ENCODE results near the gene PLEKHH1. TPM values are rescaled to one million over a fixed set of nuclear protein-coding genes. Genes with fewer than 3 reads are reported as not detected.

The PLEKHH1 gene
- total RNA-seq, 1 experiment from 2014 or later: 27.6 TPM

DNA sequence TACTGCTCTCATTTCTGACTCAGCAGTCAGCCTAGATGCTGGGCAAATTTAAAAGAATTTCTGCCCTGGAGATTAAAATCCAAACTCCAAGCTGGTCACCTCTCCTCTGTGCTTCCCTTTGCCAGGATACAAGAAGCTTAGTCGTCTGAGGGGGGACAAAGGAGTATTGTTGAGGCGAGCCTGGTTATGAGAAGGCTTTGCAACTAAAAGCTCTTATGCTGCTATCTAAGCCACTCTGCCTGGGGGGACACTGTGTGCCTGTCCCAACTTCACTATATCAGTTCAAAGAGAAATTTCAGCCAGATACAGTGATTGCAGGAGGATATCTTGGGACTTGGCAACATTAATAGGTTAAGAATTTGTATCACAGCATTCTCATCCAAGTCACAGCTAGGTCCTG lies 10.8 kb upstream of the PLEKHH1 start:
- Histone ChIP-seq H3K36me3 (ENCODE audit: control insufficient read depth in 1 of 2, insufficient read depth in 2 of 2, low read length in 2 of 2) (no peaks in the 10 kb centered on the region), H3K9ac (ENCODE audit: low read length) (no peak overlapping the region), H3K4me3 (replicated peaks in 1 of 2; ENCODE audit: low read depth in 1 of 2, low read length in 2 of 2) (no peak overlapping the region), H3K9me3 (ENCODE audit: control insufficient read depth in 1 of 2, insufficient read depth in 1 of 2, low read depth in 1 of 2, low read length in 2 of 2) (no peaks in the 10 kb centered on the region), H3K27ac (ENCODE audit: low read depth, low read length) (no peak overlapping the region), H3K79me2 (ENCODE audit: insufficient read depth, low read length) (no peaks in the 10 kb centered on the region), H4K20me1 (ENCODE audit: insufficient read depth) (no peaks in the 10 kb centered on the region), H3K4me2 (ENCODE audit: low read length) (no peak overlapping the region), H2AFZ (ENCODE audit: low read depth, low read length, poor library complexity, severe bottlenecking) (no peak overlapping the region), H3K27me3 (ENCODE audit: insufficient read depth, low read length) (peaks cover 29% of the 10 kb centered on the region; the same call in 1 of the 2 replicates), H3K9me2 (ENCODE audit: insufficient read depth) (no peaks in the 10 kb centered on the region), H3K4me1 (ENCODE audit: control insufficient read depth in 1 of 2, insufficient read depth in 2 of 2, low read length in 2 of 2) (peaks cover 0 to 11% of the 10 kb centered on the region in 2 experiments; a peak in 2 of 4 replicates)
- no peak for ATAC-seq
- no peak for DNase-seq (ENCODE audit: low read depth, low spot score)
- ChIA-PET RAD21 (ENCODE audit: low non-redundant PET in 1 of 2, low total read pairs in 2 of 2, uncharacterized antibody in 2 of 2, unreplicated experiment in 2 of 2) (no interaction called here), CTCF (no interaction called here), POLR2A (no interaction called here)
- intact Hi-C loops (cut with micrococcal nuclease): no loop called here
- BruUV-seq (replicated peaks): no TSS peak
- TF ChIP-seq JUND (IDR thresholded peaks at IDR 0.05) (no peak), SP1 (IDR thresholded peaks at IDR 0.05; ENCODE audit: low read depth) (no peak), YY1 (IDR thresholded peaks at IDR 0.05; ENCODE audit: extremely low read depth, insufficient replicate concordance, low read depth, low read length) (no peak), POLR2AphosphoS5 (IDR thresholded peaks at IDR 0.05; ENCODE audit: low read depth, low read length) (no peak), ZFX (IDR thresholded peaks at IDR 0.05) (no peak), POLR2A (IDR thresholded peaks at IDR 0.05; ENCODE audit: borderline replicate concordance, extremely low read depth, insufficient read depth, insufficient read length) (no peak)
- TF ChIP-seq, protein P1, sequence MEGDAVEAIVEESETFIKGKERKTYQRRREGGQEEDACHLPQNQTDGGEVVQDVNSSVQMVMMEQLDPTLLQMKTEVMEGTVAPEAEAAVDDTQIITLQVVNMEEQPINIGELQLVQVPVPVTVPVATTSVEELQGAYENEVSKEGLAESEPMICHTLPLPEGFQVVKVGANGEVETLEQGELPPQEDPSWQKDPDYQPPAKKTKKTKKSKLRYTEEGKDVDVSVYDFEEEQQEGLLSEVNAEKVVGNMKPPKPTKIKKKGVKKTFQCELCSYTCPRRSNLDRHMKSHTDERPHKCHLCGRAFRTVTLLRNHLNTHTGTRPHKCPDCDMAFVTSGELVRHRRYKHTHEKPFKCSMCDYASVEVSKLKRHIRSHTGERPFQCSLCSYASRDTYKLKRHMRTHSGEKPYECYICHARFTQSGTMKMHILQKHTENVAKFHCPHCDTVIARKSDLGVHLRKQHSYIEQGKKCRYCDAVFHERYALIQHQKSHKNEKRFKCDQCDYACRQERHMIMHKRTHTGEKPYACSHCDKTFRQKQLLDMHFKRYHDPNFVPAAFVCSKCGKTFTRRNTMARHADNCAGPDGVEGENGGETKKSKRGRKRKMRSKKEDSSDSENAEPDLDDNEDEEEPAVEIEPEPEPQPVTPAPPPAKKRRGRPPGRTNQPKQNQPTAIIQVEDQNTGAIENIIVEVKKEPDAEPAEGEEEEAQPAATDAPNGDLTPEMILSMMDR (IDR thresholded peaks at IDR 0.05 in 2 of 3, conservative IDR thresholded peaks at IDR 0.05 in 1 of 3; ENCODE audit: borderline replicate concordance in 1 of 3, insufficient read depth in 1 of 3, low read depth in 2 of 3, low read length in 2 of 3): no peak
